GM10248 (cell line): Measurements from ENCODE around the gene NSF.

Experiments used
- CTCF ChIA-PET: fragments of 300-600 bp; sonication (Branson Sonifier 250); formaldehyde crosslinking; extraction: SDS; loops from one replicate; lab custom pipeline; 2021; ENCODE audit warnings: antibody characterized with exemption; lab: Yijun Ruan, JAX
- POLR2A ChIA-PET: fragments of 350-650 bp; sonication (Branson Sonifier 250); formaldehyde crosslinking; extraction: SDS; loops from one replicate; lab custom pipeline; 2020; ENCODE audit warnings: antibody characterized with exemption; lab: Yijun Ruan, JAX
- DNase-seq: peaks from one replicate; pipeline ENCODE4 v3.0.0; 2012; ENCODE audit errors: extremely low spot score
- CTCF ChIP-seq: IDR thresholded peaks from 2 replicates; pipeline ENCODE4 v1.5.1; 2012; ENCODE audit warnings: mild to moderate bottlenecking, low read depth; ENCODE audit errors: extremely low read depth, missing control alignments, control extremely low read depth

The NSF gene

GRCh38 chr17:46741122-46741730 lies 150.8 kb downstream of the NSF start:
- CTCF ChIA-PET, result interaction anchor here (0.9 kb wide), 1 partner anchor 10 kb away, joined by 3 read pairs; no protein-coding TSS in a partner anchor
- no peak for DNase-seq

GRCh38 chr17:46742565-46743270 lies 152.2 kb downstream of the NSF start:
- ChIA-PET CTCF (interaction anchor here (0.9 kb wide), 1 partner anchor 11 kb away, joined by 3 read pairs; no protein-coding TSS in a partner anchor), POLR2A (no interaction called here)
- DNase-seq, result no peak

More at GRCh38 chr17:46741122-46741730, 150.8 kb downstream of the NSF start:
- TF ChIP-seq CTCF, result no peak
- POLR2A ChIA-PET, result no interaction called here

GRCh38 chr17:46744441-46744840 lies 154.0 kb downstream of the NSF start:
- ChIA-PET POLR2A (no interaction called here), CTCF (no interaction called here)
- TF ChIP-seq CTCF, result no peak
- DNase-seq, result no peak

More at GRCh38 chr17:46742565-46743270, 152.2 kb downstream of the NSF start:
- TF ChIP-seq CTCF, result no peak

- no peak for DNase-seq
- POLR2A ChIA-PET, result no interaction called here
- no peak for TF ChIP-seq CTCF
- CTCF ChIA-PET, result no interaction called here
These were observed 154.9 kb downstream of the NSF start for GRCh38 chr17:46745376-46745775.

GRCh38 chr17:46751425-46751824 lies 161.0 kb downstream of the NSF start:
- CTCF ChIA-PET, result interaction anchor here (1.0 kb wide), 1 partner anchor 15 kb away, joined by 5 read pairs; no protein-coding TSS in a partner anchor
- no peak for DNase-seq
- POLR2A ChIA-PET, result no interaction called here
- no peak for TF ChIP-seq CTCF

GRCh38 chr17:46753776-46754175 lies 163.3 kb downstream of the NSF start:
- TF ChIP-seq CTCF, result no peak
- no peak for DNase-seq
- ChIA-PET CTCF (interaction anchor here (0.9 to 2.4 kb wide), 3 partner anchors 14 to 210 kb away, joined by 3 to 7 read pairs (median 4); no protein-coding TSS in a partner anchor), POLR2A (no interaction called here)
